SK-N-SH treated with all-trans-retinoic acid at 6 μM for 48 hours (cell line): ENCODE data around the gene CTNNA3.

Source experiments
- CREB5 ChIP-seq: fragments of 250-450 bp; sonication (Bioruptor Pico); IDR thresholded peaks from 2 replicates; pipeline ENCODE4 v1.5.1; 2020; ENCODE audit warnings: low read depth, mild to moderate bottlenecking, moderate library complexity
- CSDC2 ChIP-seq: fragments of 250-450 bp; sonication (Bioruptor Pico); IDR thresholded peaks from 2 replicates; pipeline ENCODE4 v1.5.0; 2020; ENCODE audit warnings: mild to moderate bottlenecking, moderate library complexity
- PPARA ChIP-seq: fragments of 250-450 bp; sonication (Bioruptor Pico); IDR thresholded peaks from 2 replicates; pipeline ENCODE4 v1.5.0; 2020; ENCODE audit warnings: mild to moderate bottlenecking, borderline replicate concordance
- SNAI2 ChIP-seq: fragments of 250-450 bp; sonication (Bioruptor Pico); IDR thresholded peaks from 2 replicates; pipeline ENCODE4 v1.5.0; 2020; ENCODE audit warnings: mild to moderate bottlenecking, moderate library complexity
- ZFP3 ChIP-seq: fragments of 250-450 bp; sonication (Bioruptor Pico); IDR thresholded peaks from 2 replicates; pipeline ENCODE4 v1.5.0; 2020; ENCODE audit warnings: mild to moderate bottlenecking, moderate library complexity
- ZNF8 ChIP-seq: fragments of 450-650 bp; formaldehyde crosslinking; IDR thresholded peaks from 2 replicates; pipeline ENCODE4 v1.5.0; 2020; ENCODE audit warnings: mild to moderate bottlenecking, moderate library complexity
- TF ChIP-seq, protein P1 (sequence below): fragments of 250-450 bp; sonication (Bioruptor Pico); IDR thresholded peaks from 2 replicates; pipeline ENCODE4 v1.8.0; 2021; ENCODE audit warnings: low read depth, mild to moderate bottlenecking, moderate library complexity, borderline replicate concordance
- TF ChIP-seq, protein P2 (sequence below): fragments of 250-450 bp; sonication (Bioruptor Pico); IDR thresholded peaks from 2 replicates; pipeline ENCODE4 v1.8.0; 2020; ENCODE audit warnings: mild to moderate bottlenecking, moderate library complexity, borderline replicate concordance

DNA sequence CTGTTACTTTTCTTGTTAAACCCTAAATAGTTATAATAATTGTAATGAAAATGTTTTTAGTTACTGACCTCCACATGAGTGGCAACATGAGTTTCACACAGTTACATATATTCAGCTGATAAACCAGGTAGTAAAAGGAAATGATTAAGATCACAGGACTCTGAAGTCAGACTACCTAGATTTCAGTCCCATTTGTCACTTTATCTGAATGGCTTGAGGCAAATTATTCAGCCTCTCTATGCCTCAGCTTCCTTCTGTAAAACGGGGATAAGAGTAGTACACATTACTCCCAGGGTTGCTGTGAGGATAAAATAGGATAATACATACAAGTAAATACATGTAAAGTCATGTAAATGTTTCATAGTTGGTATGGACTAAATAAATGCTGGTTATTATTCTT, 1024.4 kb downstream of the CTNNA3 start:
- TF ChIP-seq PPARA (CRISPR knock-in tag) (no peak), ZFP3 (no peak), ZNF8 (CRISPR knock-in tag) (no peak), SNAI2 (CRISPR knock-in tag) (no peak), CSDC2 (CRISPR knock-in tag) (no peak), CREB5 (CRISPR knock-in tag) (no peak)
- TF ChIP-seq, protein P1, sequence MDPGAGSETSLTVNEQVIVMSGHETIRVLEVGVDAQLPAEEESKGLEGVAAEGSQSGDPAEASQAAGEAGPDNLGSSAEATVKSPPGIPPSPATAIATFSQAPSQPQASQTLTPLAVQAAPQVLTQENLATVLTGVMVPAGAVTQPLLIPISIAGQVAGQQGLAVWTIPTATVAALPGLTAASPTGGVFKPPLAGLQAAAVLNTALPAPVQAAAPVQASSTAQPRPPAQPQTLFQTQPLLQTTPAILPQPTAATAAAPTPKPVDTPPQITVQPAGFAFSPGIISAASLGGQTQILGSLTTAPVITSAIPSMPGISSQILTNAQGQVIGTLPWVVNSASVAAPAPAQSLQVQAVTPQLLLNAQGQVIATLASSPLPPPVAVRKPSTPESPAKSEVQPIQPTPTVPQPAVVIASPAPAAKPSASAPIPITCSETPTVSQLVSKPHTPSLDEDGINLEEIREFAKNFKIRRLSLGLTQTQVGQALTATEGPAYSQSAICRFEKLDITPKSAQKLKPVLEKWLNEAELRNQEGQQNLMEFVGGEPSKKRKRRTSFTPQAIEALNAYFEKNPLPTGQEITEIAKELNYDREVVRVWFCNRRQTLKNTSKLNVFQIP, result no peak
- TF ChIP-seq, protein P2, sequence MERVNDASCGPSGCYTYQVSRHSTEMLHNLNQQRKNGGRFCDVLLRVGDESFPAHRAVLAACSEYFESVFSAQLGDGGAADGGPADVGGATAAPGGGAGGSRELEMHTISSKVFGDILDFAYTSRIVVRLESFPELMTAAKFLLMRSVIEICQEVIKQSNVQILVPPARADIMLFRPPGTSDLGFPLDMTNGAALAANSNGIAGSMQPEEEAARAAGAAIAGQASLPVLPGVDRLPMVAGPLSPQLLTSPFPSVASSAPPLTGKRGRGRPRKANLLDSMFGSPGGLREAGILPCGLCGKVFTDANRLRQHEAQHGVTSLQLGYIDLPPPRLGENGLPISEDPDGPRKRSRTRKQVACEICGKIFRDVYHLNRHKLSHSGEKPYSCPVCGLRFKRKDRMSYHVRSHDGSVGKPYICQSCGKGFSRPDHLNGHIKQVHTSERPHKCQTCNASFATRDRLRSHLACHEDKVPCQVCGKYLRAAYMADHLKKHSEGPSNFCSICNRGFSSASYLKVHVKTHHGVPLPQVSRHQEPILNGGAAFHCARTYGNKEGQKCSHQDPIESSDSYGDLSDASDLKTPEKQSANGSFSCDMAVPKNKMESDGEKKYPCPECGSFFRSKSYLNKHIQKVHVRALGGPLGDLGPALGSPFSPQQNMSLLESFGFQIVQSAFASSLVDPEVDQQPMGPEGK (CRISPR knock-in tag), result no peak
